Gastroesophageal sphincter (tissue), 3 donors: Measurements from ENCODE around the gene NOX5.

Experiments used
- EP300 ChIP-seq: sonication (generic); formaldehyde crosslinking; IDR thresholded peaks from one replicate; pipeline ENCODE4 v1.6.1; 2017; ENCODE audit warnings: antibody characterized with exemption, mild to moderate bottlenecking
- POLR2A ChIP-seq, 2 donors: fragments of 450-650 bp; IDR thresholded peaks; one replicate each; pipeline ENCODE4 v1.6.1; 2017; ENCODE audit warnings: antibody characterized with exemption in 2 of 2, mild to moderate bottlenecking in 2 of 2, moderate library complexity in 1 of 2
- POLR2AphosphoS5 ChIP-seq: sonication (generic); formaldehyde crosslinking; IDR thresholded peaks from one replicate; pipeline ENCODE4 v1.6.1; 2017; ENCODE audit warnings: antibody characterized with exemption
- TF ChIP-seq, protein P1 (sequence below), 4 experiments: fragments of 200-600 bp in 2 of 4; fragments of 450-650 bp in 2 of 4; sonication (generic) in 1 of 4; IDR thresholded peaks; one replicate each; pipeline ENCODE4 v1.5.1; 2017 to 2019; ENCODE audit warnings: antibody characterized with exemption in 4 of 4, mild to moderate bottlenecking in 2 of 4, moderate library complexity in 2 of 4

DNA sequence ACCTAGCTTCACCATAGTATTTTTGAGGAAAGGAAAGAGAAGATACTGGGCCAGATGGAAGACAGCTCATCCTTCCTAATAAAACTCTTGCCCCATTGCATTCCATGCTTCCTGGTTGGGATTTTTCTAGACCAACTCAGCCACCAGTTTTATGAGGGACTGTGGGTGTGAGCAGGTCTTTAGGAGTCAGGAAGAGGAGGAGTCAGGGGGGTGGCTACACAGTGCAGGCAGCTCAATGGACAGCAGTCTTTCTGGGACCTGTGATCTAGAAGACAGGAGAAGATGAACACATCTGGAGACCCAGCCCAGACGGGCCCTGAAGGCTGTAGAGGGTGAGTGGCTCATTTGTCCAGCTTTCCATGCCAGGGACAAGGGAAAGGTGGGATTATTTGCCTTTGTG, at the start of gene NOX5:
- TF ChIP-seq, protein P1, sequence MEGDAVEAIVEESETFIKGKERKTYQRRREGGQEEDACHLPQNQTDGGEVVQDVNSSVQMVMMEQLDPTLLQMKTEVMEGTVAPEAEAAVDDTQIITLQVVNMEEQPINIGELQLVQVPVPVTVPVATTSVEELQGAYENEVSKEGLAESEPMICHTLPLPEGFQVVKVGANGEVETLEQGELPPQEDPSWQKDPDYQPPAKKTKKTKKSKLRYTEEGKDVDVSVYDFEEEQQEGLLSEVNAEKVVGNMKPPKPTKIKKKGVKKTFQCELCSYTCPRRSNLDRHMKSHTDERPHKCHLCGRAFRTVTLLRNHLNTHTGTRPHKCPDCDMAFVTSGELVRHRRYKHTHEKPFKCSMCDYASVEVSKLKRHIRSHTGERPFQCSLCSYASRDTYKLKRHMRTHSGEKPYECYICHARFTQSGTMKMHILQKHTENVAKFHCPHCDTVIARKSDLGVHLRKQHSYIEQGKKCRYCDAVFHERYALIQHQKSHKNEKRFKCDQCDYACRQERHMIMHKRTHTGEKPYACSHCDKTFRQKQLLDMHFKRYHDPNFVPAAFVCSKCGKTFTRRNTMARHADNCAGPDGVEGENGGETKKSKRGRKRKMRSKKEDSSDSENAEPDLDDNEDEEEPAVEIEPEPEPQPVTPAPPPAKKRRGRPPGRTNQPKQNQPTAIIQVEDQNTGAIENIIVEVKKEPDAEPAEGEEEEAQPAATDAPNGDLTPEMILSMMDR (IDR thresholded peaks at IDR 0.05) = no peak
- no peak for TF ChIP-seq POLR2A (IDR thresholded peaks at IDR 0.05)
- no peak for TF ChIP-seq EP300
- no peak for TF ChIP-seq POLR2AphosphoS5
